A673 (cell line): ENCODE data around the gene PARD6G. TPM values are rescaled to one million over a fixed set of nuclear protein-coding genes. Genes with fewer than 3 reads are reported as not detected.

Source experiments
- BruUV-seq: library from RNA; stranded (reverse); fragments of 400-500 nt; replicated peaks from 2 replicates; lab custom pipeline; 2021; lab: Mats Ljungman, UMichigan
- CTCF ChIA-PET: fragments of 300-600 bp; sonication (Branson Sonifier 250); formaldehyde crosslinking; loops from one replicate; lab custom pipeline; 2022; ENCODE audit warnings: antibody characterized with exemption; lab: Charles Lee
- POLR2A ChIA-PET: fragments of 300-600 bp; sonication (Branson Sonifier 250); formaldehyde crosslinking; loops from one replicate; lab custom pipeline; 2022; ENCODE audit warnings: antibody characterized with exemption; ENCODE audit not compliant: low non-redundant PET; lab: Charles Lee
- DNase-seq: peaks from one replicate; pipeline ENCODE4 v3.0.0-alpha.2; 2015; ENCODE audit warnings: low spot score
- H3K27ac ChIP-seq: fragments of 200-600 bp; sonication (generic); 2 replicates; pipeline ENCODE4 v1.5.1; 2016; ENCODE audit warnings: mixed run types, low read depth, mild to moderate bottlenecking, mixed read lengths, antibody characterized with exemption, low read length; ENCODE audit not compliant: poor library complexity, severe bottlenecking
- H3K27me3 ChIP-seq: fragments of 200-600 bp; sonication (generic); replicated peaks from 2 replicates; pipeline ENCODE4 v1.6.1; 2017; ENCODE audit warnings: mixed run types, low read depth, mild to moderate bottlenecking, mixed read lengths, antibody characterized with exemption, low read length; ENCODE audit not compliant: insufficient read depth, poor library complexity
- H3K36me3 ChIP-seq: fragments of 200-600 bp; sonication (generic); 2 replicates; pipeline ENCODE4 v1.6.1; 2016; ENCODE audit warnings: mixed run types, mild to moderate bottlenecking, mixed read lengths, antibody characterized with exemption, low read length; ENCODE audit not compliant: insufficient read depth, poor library complexity, severe bottlenecking
- H3K4me1 ChIP-seq: fragments of 200-600 bp; sonication (generic); 2 replicates; pipeline ENCODE4 v1.6.1; 2017; ENCODE audit warnings: mixed run types, mild to moderate bottlenecking, mixed read lengths, antibody characterized with exemption, low read length; ENCODE audit not compliant: insufficient read depth, poor library complexity, severe bottlenecking
- H3K4me3 ChIP-seq: fragments of 200-600 bp; sonication (generic); 2 replicates; pipeline ENCODE4 v1.5.1; 2016; ENCODE audit warnings: low read depth, mixed run types, mild to moderate bottlenecking, mixed read lengths, low read length; ENCODE audit not compliant: poor library complexity, severe bottlenecking
- H3K9me3 ChIP-seq: fragments of 200-600 bp; sonication (generic); 2 replicates; pipeline ENCODE4 v1.6.1; 2016; ENCODE audit warnings: mixed run types, low read depth, mild to moderate bottlenecking, mixed read lengths, antibody characterized with exemption, low read length; ENCODE audit not compliant: poor library complexity, severe bottlenecking
- EZH2 ChIP-seq: fragments of 200-600 bp; sonication (generic); IDR thresholded peaks from 2 replicates; pipeline ENCODE4 v1.6.1; 2017; ENCODE audit warnings: borderline replicate concordance, low read depth, mild to moderate bottlenecking, mixed read lengths, antibody characterized with exemption, low read length; ENCODE audit not compliant: poor library complexity, severe bottlenecking
- intact Hi-C: fragments of 100-400 bp; cut with micrococcal nuclease; formaldehyde crosslinking; loops from one replicate; pipeline ENCODE4 v1.10.0; 2022; ENCODE audit not compliant: unreplicated experiment
- total RNA-seq: library from RNA; stranded (reverse); gene quantifications from 2 replicates; pipeline ENCODE4 v1.2.3, GENCODE V29; 2021
- TF ChIP-seq, protein P1 (sequence below): fragments of 300-800, 200-600 bp; sonication (generic); conservative IDR thresholded peaks from 2 replicates; pipeline ENCODE4 v1.5.1; 2017; ENCODE audit warnings: low read depth, mild to moderate bottlenecking, antibody characterized with exemption, low read length, moderate library complexity, mixed read lengths

The PARD6G gene
- total RNA-seq, 1 experiment from 2014 or later = 7.9 TPM

GRCh38 chr18:80108739-80109675 is 138.3 kb downstream of the PARD6G start, which contains the start of gene ADNP2:
Gene ADNP2, plus strand, starts transcription at chr18:80109262. Its CDS starts 8,281 bp downstream, at chr18:80117543.
- Histone ChIP-seq H3K4me3 (peak within 1 kb of the TSS; percentile 83), H3K27me3 (no peaks in the 10 kb centered on the region), H3K36me3 (no peaks in the 10 kb centered on the region), H3K4me1 (peaks cover 14% of the 10 kb centered on the region), H3K27ac (peak within 1 kb of the TSS; percentile 97), H3K9me3 (no peaks in the 10 kb centered on the region)
- POLR2A ChIA-PET = interaction anchor here (0.7 kb wide), 1 partner anchor 76 kb away, joined by 4 read pairs; no protein-coding TSS in a partner anchor
- TF ChIP-seq EZH2 = no peak
- TF ChIP-seq, protein P1, sequence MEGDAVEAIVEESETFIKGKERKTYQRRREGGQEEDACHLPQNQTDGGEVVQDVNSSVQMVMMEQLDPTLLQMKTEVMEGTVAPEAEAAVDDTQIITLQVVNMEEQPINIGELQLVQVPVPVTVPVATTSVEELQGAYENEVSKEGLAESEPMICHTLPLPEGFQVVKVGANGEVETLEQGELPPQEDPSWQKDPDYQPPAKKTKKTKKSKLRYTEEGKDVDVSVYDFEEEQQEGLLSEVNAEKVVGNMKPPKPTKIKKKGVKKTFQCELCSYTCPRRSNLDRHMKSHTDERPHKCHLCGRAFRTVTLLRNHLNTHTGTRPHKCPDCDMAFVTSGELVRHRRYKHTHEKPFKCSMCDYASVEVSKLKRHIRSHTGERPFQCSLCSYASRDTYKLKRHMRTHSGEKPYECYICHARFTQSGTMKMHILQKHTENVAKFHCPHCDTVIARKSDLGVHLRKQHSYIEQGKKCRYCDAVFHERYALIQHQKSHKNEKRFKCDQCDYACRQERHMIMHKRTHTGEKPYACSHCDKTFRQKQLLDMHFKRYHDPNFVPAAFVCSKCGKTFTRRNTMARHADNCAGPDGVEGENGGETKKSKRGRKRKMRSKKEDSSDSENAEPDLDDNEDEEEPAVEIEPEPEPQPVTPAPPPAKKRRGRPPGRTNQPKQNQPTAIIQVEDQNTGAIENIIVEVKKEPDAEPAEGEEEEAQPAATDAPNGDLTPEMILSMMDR = no peak
- CTCF ChIA-PET = no interaction called here
- BruUV-seq = no TSS peak
- intact Hi-C loops = no loop called here
- peak; percentile 97 for DNase-seq

DNA sequence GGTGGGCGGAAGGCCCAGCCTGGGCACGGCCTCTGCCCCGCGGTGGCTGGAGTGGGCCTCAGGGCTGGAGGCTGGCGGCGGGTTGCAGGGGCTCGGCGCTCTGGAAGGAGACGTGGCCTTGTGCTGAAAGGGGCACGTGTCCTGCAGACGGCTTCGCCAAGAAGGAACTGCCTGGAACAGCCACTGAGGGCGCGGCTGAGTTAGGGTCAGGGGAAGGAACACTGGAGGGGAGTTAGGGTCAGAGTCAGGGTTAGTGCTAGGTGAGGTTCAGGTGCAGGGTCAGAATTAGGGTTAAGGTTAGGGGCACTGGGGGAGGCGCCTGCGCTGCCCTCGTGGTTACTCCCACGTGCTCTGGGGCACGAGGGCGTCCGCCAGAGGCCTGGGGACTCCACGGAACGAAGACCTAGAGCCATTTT is 139.2 kb downstream of the PARD6G start:
- no peak for TF ChIP-seq EZH2
- Histone ChIP-seq H3K9me3 (no peaks in the 10 kb centered on the region), H3K27ac (no peak overlapping the region), H3K4me3 (no peak overlapping the region), H3K4me1 (peaks cover 14% of the 10 kb centered on the region), H3K36me3 (no peaks in the 10 kb centered on the region), H3K27me3 (no peaks in the 10 kb centered on the region)
- ChIA-PET CTCF (no interaction called here), POLR2A (interaction anchor here (0.7 kb wide), 1 partner anchor 75 kb away, joined by 4 read pairs; no protein-coding TSS in a partner anchor)
- DNase-seq = no peak
- intact Hi-C loops = no loop called here
- BruUV-seq = no TSS peak

DNA sequence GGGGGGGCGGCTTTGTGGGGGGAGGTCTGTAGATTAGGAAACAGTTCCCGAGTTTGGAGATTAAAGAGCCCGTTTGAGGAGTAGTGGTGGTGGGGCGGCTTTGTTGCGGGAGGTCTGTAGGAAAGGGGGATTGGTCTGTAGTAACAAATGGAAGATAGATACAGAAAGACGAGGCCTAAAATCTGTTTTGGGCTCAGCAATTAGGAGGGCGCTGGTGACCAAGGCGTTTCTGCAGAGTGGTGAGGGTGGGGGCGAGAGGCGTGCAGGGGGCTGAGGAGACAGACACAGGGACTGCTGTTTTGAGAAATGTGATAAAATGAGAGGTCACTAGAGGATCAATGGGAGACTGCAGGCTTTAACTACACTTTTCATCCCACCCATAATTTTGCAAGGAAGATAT is 139.9 kb downstream of the PARD6G start:
- Histone ChIP-seq H3K36me3 (no peaks in the 10 kb centered on the region), H3K27ac (no peak overlapping the region), H3K9me3 (no peaks in the 10 kb centered on the region), H3K27me3 (no peaks in the 10 kb centered on the region), H3K4me1 (peaks cover 10% of the 10 kb centered on the region), H3K4me3 (no peak overlapping the region)
- no peak for TF ChIP-seq EZH2
- TF ChIP-seq, protein P1 = no peak
- no peak for DNase-seq
- CTCF ChIA-PET = no interaction called here
- POLR2A ChIA-PET = no interaction called here
- BruUV-seq = no TSS peak
- intact Hi-C loops = no loop called here

Other genes with a start within 250 kb of the PARD6G start
- 39.5 and 46.1 TPM in 2 replicates for gene RBFA, start 213.1 kb downstream of the PARD6G start, total RNA-seq
- 27.5 and 30.7 TPM in 2 replicates for gene ADNP2, start 138.3 kb downstream of the PARD6G start, total RNA-seq